Upper lobe of right lung (tissue), 1 donor: Measurements from ENCODE around the gene NCSTN. TPM values are rescaled to one million over a fixed set of nuclear protein-coding genes. Genes with fewer than 3 reads are reported as not detected.

Experiments
- ATAC-seq: fragments of 200-7000 bp; cut with Tn5 transposase; one replicate; pipeline ENCODE4 v1.9.1; 2020; ENCODE audit warnings: mild to moderate bottlenecking, moderate library complexity
- DNase-seq: peaks from one replicate; pipeline ENCODE4 v3.0.0-alpha.2; 2020
- H3K27ac ChIP-seq: fragments of 200-600 bp; one replicate; pipeline ENCODE4 v1.8.0; 2022
- H3K27me3 ChIP-seq: fragments of 200-600 bp; one replicate; pipeline ENCODE4 v1.8.0; 2022; ENCODE audit warnings: mild to moderate bottlenecking
- H3K36me3 ChIP-seq: fragments of 200-600 bp; one replicate; pipeline ENCODE4 v1.8.0; 2022
- H3K4me1 ChIP-seq: fragments of 200-600 bp; one replicate; pipeline ENCODE4 v1.8.0; 2022
- H3K4me3 ChIP-seq: fragments of 200-600 bp; one replicate; pipeline ENCODE4 v1.8.0; 2022; ENCODE audit warnings: mild to moderate bottlenecking
- H3K9me3 ChIP-seq: fragments of 200-600 bp; one replicate; pipeline ENCODE4 v1.8.0; 2022
- intact Hi-C: fragments of 100-400 bp; cut with DNase I; formaldehyde crosslinking; loops from one replicate; pipeline ENCODE4 v1.11.0; 2022
- long read RNA-seq: library from polyadenylated mRNA; unstranded; transcript quantifications from one replicate; pipeline ENCODE4 v2.0.0, GENCODE V29; 2021
- total RNA-seq: library from RNA; stranded (reverse); fragmentation: NEBNext Ultra II Directional; extraction: Animal tissue kit (Norgen Biotek cat#: 25700); gene quantifications from one replicate; pipeline ENCODE4 v1.2.1, GENCODE V29; 2021
- TF ChIP-seq, protein P1 (sequence below): fragments of 200-600 bp; IDR thresholded peaks from one replicate; pipeline ENCODE4 v1.8.0; 2022; ENCODE audit warnings: antibody characterized with exemption
- donor health status: DM: no; HTN: yes; CAD: no; lungs with severe emphysema.

Gene NCSTN
- 91.9 TPM for total RNA-seq
- long read RNA-seq, transcript NCSTN-201 (17 exons, 2,936 nt): major isoform, 66 of 85 reads
- long read RNA-seq, partial matches to known transcripts: 12 of 85 reads
- long read RNA-seq, other reads (novel, unspliced or antisense): 5 of 85 reads

GRCh38 chr1:160342953-160343869 is at the start of gene NCSTN, which contains the start of gene COPA:
TSS of gene NCSTN (plus strand) at chr1:160343383. CDS start at chr1:160343397, 14 bp downstream.
TSS of gene COPA (minus strand) at chr1:160343250. CDS start at chr1:160343170, 80 bp downstream.
- intact Hi-C loops: no loop called here

DNA sequence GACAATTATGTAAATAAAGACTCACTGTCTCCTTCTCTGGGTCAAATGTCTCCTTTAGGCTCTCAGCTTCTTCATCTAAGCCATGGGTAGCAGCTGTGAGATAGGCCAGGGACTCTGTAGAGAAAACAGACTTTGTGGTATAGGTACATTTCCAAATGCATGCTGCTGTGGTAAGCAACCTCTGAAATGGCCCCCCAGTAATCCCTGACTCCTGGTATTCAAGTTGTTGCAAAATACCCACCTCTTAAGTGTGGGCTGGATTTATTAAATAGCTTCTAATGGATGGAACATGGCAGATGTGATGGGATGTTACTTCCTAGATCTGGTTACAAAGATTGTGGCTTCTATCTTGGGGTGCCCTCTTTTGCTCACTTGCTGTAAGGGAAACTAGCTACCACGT is 47.1 kb upstream of the NCSTN start:
- Histone ChIP-seq H3K9me3 (no peaks in the 10 kb centered on the region), H3K27me3 (no peaks in the 10 kb centered on the region), H3K27ac (no peak overlapping the region), H3K4me1 (no peaks in the 10 kb centered on the region), H3K36me3 (peaks cover 99% of the 10 kb centered on the region), H3K4me3 (no peak overlapping the region)
- ATAC-seq (no peak), DNase-seq (no peak)
- intact Hi-C loops: no loop called here
- TF ChIP-seq, protein P1, sequence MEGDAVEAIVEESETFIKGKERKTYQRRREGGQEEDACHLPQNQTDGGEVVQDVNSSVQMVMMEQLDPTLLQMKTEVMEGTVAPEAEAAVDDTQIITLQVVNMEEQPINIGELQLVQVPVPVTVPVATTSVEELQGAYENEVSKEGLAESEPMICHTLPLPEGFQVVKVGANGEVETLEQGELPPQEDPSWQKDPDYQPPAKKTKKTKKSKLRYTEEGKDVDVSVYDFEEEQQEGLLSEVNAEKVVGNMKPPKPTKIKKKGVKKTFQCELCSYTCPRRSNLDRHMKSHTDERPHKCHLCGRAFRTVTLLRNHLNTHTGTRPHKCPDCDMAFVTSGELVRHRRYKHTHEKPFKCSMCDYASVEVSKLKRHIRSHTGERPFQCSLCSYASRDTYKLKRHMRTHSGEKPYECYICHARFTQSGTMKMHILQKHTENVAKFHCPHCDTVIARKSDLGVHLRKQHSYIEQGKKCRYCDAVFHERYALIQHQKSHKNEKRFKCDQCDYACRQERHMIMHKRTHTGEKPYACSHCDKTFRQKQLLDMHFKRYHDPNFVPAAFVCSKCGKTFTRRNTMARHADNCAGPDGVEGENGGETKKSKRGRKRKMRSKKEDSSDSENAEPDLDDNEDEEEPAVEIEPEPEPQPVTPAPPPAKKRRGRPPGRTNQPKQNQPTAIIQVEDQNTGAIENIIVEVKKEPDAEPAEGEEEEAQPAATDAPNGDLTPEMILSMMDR: no peak

More at GRCh38 chr1:160342953-160343869, at the start of gene NCSTN, which contains the start of gene COPA:
- TF ChIP-seq, protein P1: no peak
- Histone ChIP-seq H3K36me3 (peaks cover 34% of the 10 kb centered on the region), H3K4me3 (peak within 1 kb of the TSS; percentile 83), H3K4me1 (peaks cover 33% of the 10 kb centered on the region), H3K27ac (peak within 1 kb of the TSS; percentile 97), H3K9me3 (no peaks in the 10 kb centered on the region), H3K27me3 (no peaks in the 10 kb centered on the region)
- DNase-seq: peak; percentile 94
- ATAC-seq: peak; percentile 98

- TF ChIP-seq, protein P1: no peak
- Histone ChIP-seq H3K4me1 (no peaks in the 10 kb centered on the region), H3K27ac (no peak overlapping the region), H3K9me3 (no peaks in the 10 kb centered on the region), H3K27me3 (no peaks in the 10 kb centered on the region), H3K36me3 (peaks cover 99% of the 10 kb centered on the region), H3K4me3 (no peak overlapping the region)
- intact Hi-C loops: no loop called here
- no peak for DNase-seq
- no peak for ATAC-seq
Observed at GRCh38 chr1:160300173-160300572, 43.0 kb upstream of the NCSTN start.

- no peaks in the 10 kb centered on the region for H3K27me3 ChIP-seq
- TF ChIP-seq, protein P1: no peak
- H3K4me3 ChIP-seq: no peak overlapping the region
- no peak overlapping the region for H3K27ac ChIP-seq
- intact Hi-C loops: no loop called here
- H3K4me1 ChIP-seq: no peaks in the 10 kb centered on the region
- DNase-seq (no peak), ATAC-seq (no peak)
- H3K9me3 ChIP-seq: no peaks in the 10 kb centered on the region
- peaks cover 100% of the 10 kb centered on the region for H3K36me3 ChIP-seq
Observed at GRCh38 chr1:160307118-160307791, 35.9 kb upstream of the NCSTN start.

DNA sequence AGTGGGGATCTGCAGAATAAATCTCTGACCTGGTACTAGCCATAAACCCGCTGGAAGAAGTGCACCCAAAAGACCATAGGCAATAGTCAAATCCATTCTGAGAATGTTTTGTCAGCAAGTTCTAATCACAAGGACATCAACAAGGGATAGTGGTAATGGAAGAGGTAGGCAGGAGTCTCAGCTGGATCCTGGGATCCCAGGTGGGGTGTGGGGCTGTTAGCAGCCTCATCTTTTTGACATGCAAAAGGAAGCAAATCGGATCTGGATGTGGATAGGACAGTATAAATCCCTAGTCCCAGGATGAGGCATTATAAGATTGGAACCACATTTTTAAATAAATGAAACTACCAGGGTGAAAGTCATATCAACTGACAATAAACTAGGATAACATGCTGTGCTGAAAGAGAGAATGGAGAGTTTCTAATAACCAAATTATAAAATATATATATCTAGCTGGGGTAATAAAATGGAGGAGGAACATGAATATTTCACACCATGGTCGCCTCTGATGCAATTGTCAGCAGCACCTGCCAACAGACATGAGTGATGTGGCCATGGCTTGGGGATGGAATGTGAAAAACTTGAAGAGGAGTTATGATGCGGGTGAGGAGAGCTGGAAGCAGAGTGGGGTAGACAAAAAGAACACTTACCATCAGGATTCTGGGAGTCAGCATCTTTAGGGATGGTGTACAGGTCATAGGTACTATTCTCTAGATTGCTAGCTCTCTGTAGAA is 34.6 kb upstream of the NCSTN start:
- no peaks in the 10 kb centered on the region for H3K27me3 ChIP-seq
- H3K4me3 ChIP-seq: no peak overlapping the region
- H3K27ac ChIP-seq: no peak overlapping the region
- DNase-seq (no peak), ATAC-seq (no peak)
- H3K4me1 ChIP-seq: no peaks in the 10 kb centered on the region
- H3K9me3 ChIP-seq: no peaks in the 10 kb centered on the region
- peaks cover 100% of the 10 kb centered on the region for H3K36me3 ChIP-seq
- intact Hi-C loops: no loop called here
- TF ChIP-seq, protein P1: no peak
